Tibial artery (tissue), 4 donors: ENCODE results near the gene SYTL3.

Source experiments
- DNase-seq, 2 donors: peaks; one replicate each; pipeline ENCODE4 v3.0.0-alpha.2; 2019
- H3K27ac ChIP-seq, 2 donors: fragments of 200-600 bp; sonication (generic) in 1 of 2; 1 replicate in 1 of 2; 2 replicates in 1 of 2; pipeline ENCODE4 v1.5.1; 2018 to 2019; ENCODE audit warnings: mild to moderate bottlenecking in 1 of 2
- H3K27me3 ChIP-seq, 2 donors: fragments of 200-600 bp; sonication (generic) in 1 of 2; one replicate each; pipeline versions ENCODE4 v1.5.1 to v1.6.0; 2016 to 2019
- H3K36me3 ChIP-seq, 3 donors: fragments of 200-600 bp; sonication (generic) in 2 of 3; one replicate each; pipeline ENCODE4 v1.5.1; 2016 to 2019; ENCODE audit warnings: mild to moderate bottlenecking in 2 of 3
- H3K4me1 ChIP-seq, 4 donors: fragments of 200-600 bp; sonication (generic) in 2 of 4; 1 replicate in 3 of 4; 2 replicates in 1 of 4; pipeline ENCODE4 v1.5.1; 2016 to 2019
- H3K4me3 ChIP-seq, 2 donors: fragments of 200-600 bp; sonication (generic) in 1 of 2; 1 replicate in 1 of 2; 2 replicates in 1 of 2; pipeline ENCODE4 v1.5.1; 2018 to 2019; ENCODE audit warnings: mild to moderate bottlenecking in 2 of 2
- H3K9me3 ChIP-seq, 3 donors: fragments of 200-600 bp; sonication (generic) in 1 of 3; one replicate each; pipeline ENCODE4 v1.5.1; 2016 to 2019
- CTCF ChIP-seq, 2 experiments: fragments of 200-600 bp in 1 of 2; fragments of 450-650 bp in 1 of 2; IDR thresholded peaks; one replicate each; pipeline ENCODE4 v1.5.1; 2017 to 2019; ENCODE audit warnings: antibody characterized with exemption in 2 of 2, mild to moderate bottlenecking in 1 of 2, moderate library complexity in 1 of 2
- intact Hi-C: fragments of 100-400 bp; cut with DNase I; formaldehyde crosslinking; loops from one replicate; pipeline ENCODE4 v1.15.0; 2023; ENCODE audit warnings: low total_unique reads

Gene SYTL3

GRCh38 chr6:158756977-158757752 lies 107.3 kb downstream of the SYTL3 start:
- Histone ChIP-seq H3K4me1 (no peaks in the 10 kb centered on the region), H3K27me3 (no peaks in the 10 kb centered on the region), H3K4me3 (no peak overlapping the region), H3K36me3 (no peaks in the 10 kb centered on the region), H3K27ac (no peak overlapping the region), H3K9me3 (no peaks in the 10 kb centered on the region)
- DNase-seq, result no peak
- no peak for TF ChIP-seq CTCF (IDR thresholded peaks at IDR 0.05)
- intact Hi-C loops, result no loop called here

- no peak for DNase-seq
- intact Hi-C loops, result no loop called here
- Histone ChIP-seq H3K27ac (no peak overlapping the region), H3K27me3 (no peaks in the 10 kb centered on the region), H3K4me1 (no peaks in the 10 kb centered on the region), H3K4me3 (no peak overlapping the region), H3K9me3 (no peaks in the 10 kb centered on the region), H3K36me3 (peaks cover 0 to 1% (median 0%) of the 10 kb centered on the region in 3 donors)
- TF ChIP-seq CTCF (IDR thresholded peaks at IDR 0.05), result no peak
Measured at GRCh38 chr6:158757753-158758090, 107.9 kb downstream of the SYTL3 start.

GRCh38 chr6:158758451-158758860 lies 108.6 kb downstream of the SYTL3 start:
- no peak for TF ChIP-seq CTCF (IDR thresholded peaks at IDR 0.05)
- DNase-seq, result no peak
- intact Hi-C loops, result no loop called here
- H3K4me3 ChIP-seq, result no peak overlapping the region
- no peaks in the 10 kb centered on the region for H3K9me3 ChIP-seq
- peaks cover 0 to 7% (median 0%) of the 10 kb centered on the region in 3 donors for H3K36me3 ChIP-seq
- H3K27me3 ChIP-seq, result no peaks in the 10 kb centered on the region
- no peaks in the 10 kb centered on the region for H3K4me1 ChIP-seq
- H3K27ac ChIP-seq, result no peak overlapping the region

- intact Hi-C loops, result no loop called here
- Histone ChIP-seq H3K27me3 (no peaks in the 10 kb centered on the region), H3K4me3 (no peak overlapping the region), H3K9me3 (no peaks in the 10 kb centered on the region), H3K36me3 (peaks cover 0 to 7% (median 0%) of the 10 kb centered on the region in 3 donors), H3K4me1 (no peaks in the 10 kb centered on the region), H3K27ac (no peak overlapping the region)
- no peak for TF ChIP-seq CTCF (IDR thresholded peaks at IDR 0.05)
- DNase-seq, result no peak
Measured at GRCh38 chr6:158758941-158759479, 109.2 kb downstream of the SYTL3 start.

GRCh38 chr6:158759966-158760617 lies 110.2 kb downstream of the SYTL3 start:
- H3K4me1 ChIP-seq, result no peaks in the 10 kb centered on the region
- no peak for TF ChIP-seq CTCF (IDR thresholded peaks at IDR 0.05)
- intact Hi-C loops, result no loop called here
- no peaks in the 10 kb centered on the region for H3K27me3 ChIP-seq
- H3K36me3 ChIP-seq, result peaks cover 0 to 18% (median 5%) of the 10 kb centered on the region in 3 donors
- DNase-seq, result peak in 1 of 2 donors; percentile 44
- H3K27ac ChIP-seq, result no peak overlapping the region
- no peak overlapping the region for H3K4me3 ChIP-seq
- H3K9me3 ChIP-seq, result no peaks in the 10 kb centered on the region
